Epithelial cell of esophagus (primary cell): Measurements from ENCODE around the gene IRF9.

Experiments used
- DNase-seq: peaks from one replicate; pipeline ENCODE4 v3.0.0; 2010; ENCODE audit warnings: low read depth
- H3K4me3 ChIP-seq: 2 replicates; pipeline ENCODE4 v1.5.1; 2011; ENCODE audit warnings: mild to moderate bottlenecking, low read length, control low read depth
- CTCF ChIP-seq: IDR thresholded peaks from 2 replicates; pipeline ENCODE4 v1.5.1; 2011; ENCODE audit warnings: low read depth, mild to moderate bottlenecking, low read length, control low read depth, inconsistent platforms; ENCODE audit not compliant: insufficient read depth; ENCODE audit errors: missing control alignments

The IRF9 gene

GRCh38 chr14:24123424-24124417 lies 37.3 kb upstream of the IRF9 start:
- no peak for TF ChIP-seq CTCF
- H3K4me3 ChIP-seq, result no peak overlapping the region
- no peak for DNase-seq

- TF ChIP-seq CTCF, result no peak
- H3K4me3 ChIP-seq, result no peak overlapping the region
- no peak for DNase-seq
Measured at GRCh38 chr14:24126939-24127338, 34.1 kb upstream of the IRF9 start.

DNA sequence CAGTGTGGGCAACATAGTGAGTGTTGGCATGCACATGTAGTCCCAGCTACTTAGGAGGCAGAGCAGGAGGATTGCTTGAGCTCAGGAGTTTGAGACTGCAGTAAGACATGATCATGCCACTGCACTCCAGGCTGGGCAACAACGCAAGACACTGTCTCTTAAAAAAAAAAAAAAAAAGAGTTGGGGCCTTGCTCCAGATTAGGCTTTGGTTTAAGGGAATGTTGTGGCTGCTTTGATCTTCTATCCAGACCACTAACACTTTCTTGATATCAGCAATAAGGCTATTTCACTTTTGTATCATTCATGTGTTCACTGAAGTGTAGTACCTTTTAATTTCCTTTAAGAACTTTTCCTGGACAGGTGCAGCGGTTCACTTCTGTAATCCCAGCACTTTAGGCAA lies 33.4 kb upstream of the IRF9 start:
- TF ChIP-seq CTCF, result no peak
- no peak overlapping the region for H3K4me3 ChIP-seq

DNA sequence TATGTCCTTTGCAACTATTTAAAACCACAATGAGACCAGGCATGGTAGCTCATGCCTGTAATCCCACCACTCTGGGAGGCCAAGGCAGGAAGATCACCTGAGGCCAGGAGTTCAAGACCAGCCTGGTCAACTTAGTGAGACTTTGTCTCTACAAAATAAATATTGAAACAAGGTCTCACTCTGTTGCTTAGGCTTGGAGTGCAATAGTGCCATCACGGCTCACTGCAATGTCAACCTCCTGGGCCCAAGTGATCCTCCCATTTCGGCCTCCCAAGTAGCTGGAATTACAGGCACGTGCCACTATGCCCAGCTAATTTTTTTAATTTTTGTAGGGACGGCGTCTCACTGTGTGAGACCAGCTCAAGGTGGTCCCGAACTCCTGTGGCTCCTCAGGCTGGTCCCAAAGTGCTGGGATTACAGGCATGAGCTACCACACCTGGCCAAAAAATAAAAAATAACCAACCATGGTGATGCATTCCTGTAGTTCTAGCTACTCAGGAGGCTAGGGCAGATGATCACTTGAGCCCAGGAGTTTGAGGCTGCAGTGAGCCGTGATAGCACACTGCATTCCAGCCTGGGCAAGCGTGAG lies 31.6 kb upstream of the IRF9 start:
- DNase-seq, result no peak
- TF ChIP-seq CTCF, result no peak
- no peak overlapping the region for H3K4me3 ChIP-seq

More for the DNA sequence above, 33.4 kb upstream of the IRF9 start:
- no peak for DNase-seq

GRCh38 chr14:24130380-24130716 lies 30.7 kb upstream of the IRF9 start, which contains the start of gene FITM1:
Gene FITM1, plus strand, starts transcription at chr14:24130659. Its CDS starts 905 bp downstream, at chr14:24131564.
- no peak within 1 kb of the TSS for H3K4me3 ChIP-seq
- TF ChIP-seq CTCF, result no peak
- no peak for DNase-seq

- no peak for DNase-seq
- TF ChIP-seq CTCF, result no peak
- H3K4me3 ChIP-seq, result no peak overlapping the region
Measured at GRCh38 chr14:24130717-24131548, 30.1 kb upstream of the IRF9 start.
